K562 (cell line): Measurements from ENCODE around the gene KTI12. TPM values are rescaled to one million over a fixed set of nuclear protein-coding genes. Genes with fewer than 3 reads are reported as not detected.

ENCODE experiments used
- GTF2A2 ChIP-seq: IDR thresholded peaks from 2 replicates; pipeline ENCODE4 v1.6.1; 2016; ENCODE audit warnings: mild to moderate bottlenecking, missing genetic modification characterization, missing compliant biosample characterization
- JUND ChIP-seq, 2 experiments: IDR thresholded peaks; 2 replicates in 1 of 2; 3 replicates in 1 of 2; pipeline ENCODE4 v1.6.1; 2011; ENCODE audit warnings: borderline replicate concordance in 2 of 2, low read depth in 2 of 2, low read length in 2 of 2, improper control_type of control experiment in 1 of 2, missing biosample characterization in 1 of 2, missing genetic modification characterization in 1 of 2, missing genetic modification reagents in 1 of 2
- MTA3 ChIP-seq: fragments of 450-650 bp; formaldehyde crosslinking; IDR thresholded peaks from 2 replicates; pipeline ENCODE4 v1.6.1; 2017; ENCODE audit warnings: mild to moderate bottlenecking, borderline replicate concordance
- RBM22 ChIP-seq: fragments of 200-400 bp; formaldehyde crosslinking; IDR thresholded peaks from 2 replicates; pipeline ENCODE4 v1.6.1; 2018; ENCODE audit warnings: low read length, low read depth; ENCODE audit not compliant: poor library complexity, severe bottlenecking
- ZNF143 ChIP-seq: sonication (generic); formaldehyde crosslinking; IDR thresholded peaks from 2 replicates; pipeline ENCODE4 v1.9.0; 2022; ENCODE audit warnings: mild to moderate bottlenecking, missing genetic modification reagents
- ZNF696 ChIP-seq: fragments of 250-450 bp; sonication (Bioruptor Pico); conservative IDR thresholded peaks from 2 replicates; pipeline ENCODE4 v1.4.0; 2020; ENCODE audit warnings: mild to moderate bottlenecking, moderate library complexity
- polyA plus RNA-seq, 8 experiments: library from polyadenylated mRNA; depleted of rRNA in 4 of 8; stranded (reverse) in 5 of 8; unstranded in 3 of 8; fragments of >200 nt; fragmentation: Nextera tagmentation in 2 of 8; fragmentation: Illumina TruSeq in 1 of 8; extraction: Ambion mirVana in 2 of 8; extraction: Trizol in 1 of 8; gene quantifications; 2 replicates each; pipeline versions ENCODE4 v1.2.1 to v1.2.3, GENCODE V29; 2011 to 2014; ENCODE audit warnings: inconsistent platforms in 1 of 8, missing spikeins in 1 of 8
- total RNA-seq, 7 experiments: library from RNA; depleted of rRNA in 6 of 7; stranded (reverse); fragments of >200 nt in 6 of 7; fragmentation: Illumina TruSeq in 2 of 7; extraction: Trizol in 2 of 7; gene quantifications; 2 replicates each; pipeline versions ENCODE4 v1.2.1 to v1.2.3, GENCODE V29; 2011 to 2021; ENCODE audit warnings: low replicate concordance in 1 of 7
- TF ChIP-seq, protein P1 (sequence below): sonication (generic); formaldehyde crosslinking; IDR thresholded peaks from 2 replicates; pipeline ENCODE4 v1.8.0; 2023; ENCODE audit warnings: missing genetic modification reagents, mild to moderate bottlenecking, borderline replicate concordance
- TF ChIP-seq, protein P2 (sequence below): sonication (generic); formaldehyde crosslinking; IDR thresholded peaks from 2 replicates; pipeline ENCODE4 v1.8.0; 2023; ENCODE audit warnings: mild to moderate bottlenecking, missing genetic modification reagents
- TF ChIP-seq, protein P3 (sequence below): fragments of 250-450 bp; sonication (Bioruptor Pico); IDR thresholded peaks from 2 replicates; pipeline ENCODE4 v1.8.0; 2021; ENCODE audit warnings: borderline replicate concordance, mild to moderate bottlenecking, moderate library complexity; ENCODE audit not compliant: poor library complexity, severe bottlenecking
- TF ChIP-seq, protein P4 (sequence below), 3 experiments: fragments of 200-800 bp in 1 of 3; fragments of 250-450 bp in 1 of 3; fragments of 450-650 bp in 1 of 3; sonication (Bioruptor Pico) in 1 of 3; sonication (Bioruptor generic) in 1 of 3; formaldehyde crosslinking in 1 of 3; IDR thresholded peaks; 2 replicates each; pipeline versions ENCODE4 v1.6.1 to v1.8.0; 2016 to 2022; ENCODE audit warnings: mild to moderate bottlenecking in 2 of 3, missing genetic modification characterization in 2 of 3, missing compliant biosample characterization in 1 of 3, moderate library complexity in 1 of 3

The KTI12 gene
- total and polyA plus RNA-seq, 9 of the 15 experiments (the other 6 are each of a cell fraction or from before 2014, with no cell fraction given) = 3.1 to 22.8 (median 11.6) TPM

DNA sequence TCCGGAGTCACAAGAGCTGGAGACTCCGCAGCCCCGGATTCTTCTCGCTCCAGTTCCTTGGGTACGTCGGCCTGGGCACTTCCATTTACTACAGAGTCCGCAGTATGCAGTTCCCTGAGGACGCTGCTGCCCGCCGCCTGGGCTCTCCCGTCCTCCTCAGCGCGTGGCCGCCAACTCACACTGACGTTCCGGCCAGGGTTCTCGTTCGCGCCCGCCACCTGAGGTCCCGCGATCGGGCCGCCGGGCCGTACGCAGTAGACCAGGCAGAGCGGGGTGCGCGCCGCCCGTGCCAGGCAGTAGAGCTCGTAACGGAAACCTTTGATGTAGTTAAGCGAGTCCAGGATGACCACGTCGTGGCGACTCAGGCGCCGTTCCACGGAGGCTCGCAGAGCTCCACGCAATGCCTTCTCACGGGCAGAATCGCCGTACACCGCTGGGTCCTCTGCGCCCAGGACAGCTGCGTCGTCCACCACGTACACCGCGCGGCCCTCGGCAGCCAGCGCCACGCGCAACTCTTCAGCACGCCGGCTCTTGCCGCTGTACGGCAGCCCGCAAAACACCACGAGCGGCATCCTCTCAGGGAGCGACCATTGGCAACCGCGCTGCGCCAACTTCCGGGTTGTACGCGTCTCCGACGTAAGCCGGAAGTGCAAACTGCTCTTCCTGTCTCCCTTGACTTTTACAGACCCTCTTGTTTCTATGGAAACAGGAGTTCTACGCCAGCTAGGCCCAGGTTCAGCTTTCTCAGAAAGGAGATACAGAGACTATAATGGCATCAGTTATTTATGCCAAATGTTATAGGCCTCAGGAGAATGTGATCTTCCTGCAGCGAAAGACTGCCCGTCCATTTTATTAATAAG is at the start of gene KTI12 (continued):
- TF ChIP-seq, protein P1, sequence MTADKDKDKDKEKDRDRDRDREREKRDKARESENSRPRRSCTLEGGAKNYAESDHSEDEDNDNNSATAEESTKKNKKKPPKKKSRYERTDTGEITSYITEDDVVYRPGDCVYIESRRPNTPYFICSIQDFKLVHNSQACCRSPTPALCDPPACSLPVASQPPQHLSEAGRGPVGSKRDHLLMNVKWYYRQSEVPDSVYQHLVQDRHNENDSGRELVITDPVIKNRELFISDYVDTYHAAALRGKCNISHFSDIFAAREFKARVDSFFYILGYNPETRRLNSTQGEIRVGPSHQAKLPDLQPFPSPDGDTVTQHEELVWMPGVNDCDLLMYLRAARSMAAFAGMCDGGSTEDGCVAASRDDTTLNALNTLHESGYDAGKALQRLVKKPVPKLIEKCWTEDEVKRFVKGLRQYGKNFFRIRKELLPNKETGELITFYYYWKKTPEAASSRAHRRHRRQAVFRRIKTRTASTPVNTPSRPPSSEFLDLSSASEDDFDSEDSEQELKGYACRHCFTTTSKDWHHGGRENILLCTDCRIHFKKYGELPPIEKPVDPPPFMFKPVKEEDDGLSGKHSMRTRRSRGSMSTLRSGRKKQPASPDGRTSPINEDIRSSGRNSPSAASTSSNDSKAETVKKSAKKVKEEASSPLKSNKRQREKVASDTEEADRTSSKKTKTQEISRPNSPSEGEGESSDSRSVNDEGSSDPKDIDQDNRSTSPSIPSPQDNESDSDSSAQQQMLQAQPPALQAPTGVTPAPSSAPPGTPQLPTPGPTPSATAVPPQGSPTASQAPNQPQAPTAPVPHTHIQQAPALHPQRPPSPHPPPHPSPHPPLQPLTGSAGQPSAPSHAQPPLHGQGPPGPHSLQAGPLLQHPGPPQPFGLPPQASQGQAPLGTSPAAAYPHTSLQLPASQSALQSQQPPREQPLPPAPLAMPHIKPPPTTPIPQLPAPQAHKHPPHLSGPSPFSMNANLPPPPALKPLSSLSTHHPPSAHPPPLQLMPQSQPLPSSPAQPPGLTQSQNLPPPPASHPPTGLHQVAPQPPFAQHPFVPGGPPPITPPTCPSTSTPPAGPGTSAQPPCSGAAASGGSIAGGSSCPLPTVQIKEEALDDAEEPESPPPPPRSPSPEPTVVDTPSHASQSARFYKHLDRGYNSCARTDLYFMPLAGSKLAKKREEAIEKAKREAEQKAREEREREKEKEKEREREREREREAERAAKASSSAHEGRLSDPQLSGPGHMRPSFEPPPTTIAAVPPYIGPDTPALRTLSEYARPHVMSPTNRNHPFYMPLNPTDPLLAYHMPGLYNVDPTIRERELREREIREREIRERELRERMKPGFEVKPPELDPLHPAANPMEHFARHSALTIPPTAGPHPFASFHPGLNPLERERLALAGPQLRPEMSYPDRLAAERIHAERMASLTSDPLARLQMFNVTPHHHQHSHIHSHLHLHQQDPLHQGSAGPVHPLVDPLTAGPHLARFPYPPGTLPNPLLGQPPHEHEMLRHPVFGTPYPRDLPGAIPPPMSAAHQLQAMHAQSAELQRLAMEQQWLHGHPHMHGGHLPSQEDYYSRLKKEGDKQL (CRISPR knock-in tag) = peak; percentile 78; the same call in 1 of the 2 replicates
- TF ChIP-seq, protein P2, sequence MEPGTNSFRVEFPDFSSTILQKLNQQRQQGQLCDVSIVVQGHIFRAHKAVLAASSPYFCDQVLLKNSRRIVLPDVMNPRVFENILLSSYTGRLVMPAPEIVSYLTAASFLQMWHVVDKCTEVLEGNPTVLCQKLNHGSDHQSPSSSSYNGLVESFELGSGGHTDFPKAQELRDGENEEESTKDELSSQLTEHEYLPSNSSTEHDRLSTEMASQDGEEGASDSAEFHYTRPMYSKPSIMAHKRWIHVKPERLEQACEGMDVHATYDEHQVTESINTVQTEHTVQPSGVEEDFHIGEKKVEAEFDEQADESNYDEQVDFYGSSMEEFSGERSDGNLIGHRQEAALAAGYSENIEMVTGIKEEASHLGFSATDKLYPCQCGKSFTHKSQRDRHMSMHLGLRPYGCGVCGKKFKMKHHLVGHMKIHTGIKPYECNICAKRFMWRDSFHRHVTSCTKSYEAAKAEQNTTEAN (CRISPR knock-in tag) = peak; percentile 76; the same call in 1 of the 2 replicates
- TF ChIP-seq, protein P3, sequence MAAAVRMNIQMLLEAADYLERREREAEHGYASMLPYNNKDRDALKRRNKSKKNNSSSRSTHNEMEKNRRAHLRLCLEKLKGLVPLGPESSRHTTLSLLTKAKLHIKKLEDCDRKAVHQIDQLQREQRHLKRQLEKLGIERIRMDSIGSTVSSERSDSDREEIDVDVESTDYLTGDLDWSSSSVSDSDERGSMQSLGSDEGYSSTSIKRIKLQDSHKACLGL = peak; percentile 70
- TF ChIP-seq GTF2A2 (tag) (no peak), ZNF143 (peak; percentile 49; the same call in 1 of the 2 replicates), RBM22 (peak; percentile 92), ZNF696 (CRISPR knock-in tag) (no peak), JUND (IDR thresholded peaks at IDR 0.05; ENCODE audit: borderline replicate concordance, low read depth, low read length) (peak; percentile 72), JUND (tag; IDR thresholded peaks at IDR 0.05; ENCODE audit: borderline replicate concordance, low read depth, low read length) (no peak; the same call in 2 of the 3 replicates), MTA3 (peak; percentile 87)
- TF ChIP-seq, protein P4, sequence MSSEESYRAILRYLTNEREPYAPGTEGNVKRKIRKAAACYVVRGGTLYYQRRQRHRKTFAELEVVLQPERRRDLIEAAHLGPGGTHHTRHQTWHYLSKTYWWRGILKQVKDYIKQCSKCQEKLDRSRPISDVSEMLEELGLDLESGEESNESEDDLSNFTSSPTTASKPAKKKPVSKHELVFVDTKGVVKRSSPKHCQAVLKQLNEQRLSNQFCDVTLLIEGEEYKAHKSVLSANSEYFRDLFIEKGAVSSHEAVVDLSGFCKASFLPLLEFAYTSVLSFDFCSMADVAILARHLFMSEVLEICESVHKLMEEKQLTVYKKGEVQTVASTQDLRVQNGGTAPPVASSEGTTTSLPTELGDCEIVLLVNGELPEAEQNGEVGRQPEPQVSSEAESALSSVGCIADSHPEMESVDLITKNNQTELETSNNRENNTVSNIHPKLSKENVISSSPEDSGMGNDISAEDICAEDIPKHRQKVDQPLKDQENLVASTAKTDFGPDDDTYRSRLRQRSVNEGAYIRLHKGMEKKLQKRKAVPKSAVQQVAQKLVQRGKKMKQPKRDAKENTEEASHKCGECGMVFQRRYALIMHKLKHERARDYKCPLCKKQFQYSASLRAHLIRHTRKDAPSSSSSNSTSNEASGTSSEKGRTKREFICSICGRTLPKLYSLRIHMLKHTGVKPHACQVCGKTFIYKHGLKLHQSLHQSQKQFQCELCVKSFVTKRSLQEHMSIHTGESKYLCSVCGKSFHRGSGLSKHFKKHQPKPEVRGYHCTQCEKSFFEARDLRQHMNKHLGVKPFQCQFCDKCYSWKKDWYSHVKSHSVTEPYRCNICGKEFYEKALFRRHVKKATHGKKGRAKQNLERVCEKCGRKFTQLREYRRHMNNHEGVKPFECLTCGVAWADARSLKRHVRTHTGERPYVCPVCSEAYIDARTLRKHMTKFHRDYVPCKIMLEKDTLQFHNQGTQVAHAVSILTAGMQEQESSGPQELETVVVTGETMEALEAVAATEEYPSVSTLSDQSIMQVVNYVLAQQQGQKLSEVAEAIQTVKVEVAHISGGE (CRISPR knock-in tag; IDR thresholded peaks at IDR 0.05) = peak in 1 of 3 experiments; percentile 86; a peak in 2 of 6 replicates
